Measurements from ENCODE around the gene FTO.
"Not testable (repeated sequence)": the region's sequence is repeated elsewhere in the genome, so short reads cannot be mapped to it uniquely, and the experiment has no call there.

FTO gene

GRCh38 chr16:53832896-53833544 lies 129.1 kb downstream of the FTO start:
- no peak for DNase-seq

GRCh38 chr16:53836142-53836541 lies 132.2 kb downstream of the FTO start:
- no peak for DNase-seq

DNA sequence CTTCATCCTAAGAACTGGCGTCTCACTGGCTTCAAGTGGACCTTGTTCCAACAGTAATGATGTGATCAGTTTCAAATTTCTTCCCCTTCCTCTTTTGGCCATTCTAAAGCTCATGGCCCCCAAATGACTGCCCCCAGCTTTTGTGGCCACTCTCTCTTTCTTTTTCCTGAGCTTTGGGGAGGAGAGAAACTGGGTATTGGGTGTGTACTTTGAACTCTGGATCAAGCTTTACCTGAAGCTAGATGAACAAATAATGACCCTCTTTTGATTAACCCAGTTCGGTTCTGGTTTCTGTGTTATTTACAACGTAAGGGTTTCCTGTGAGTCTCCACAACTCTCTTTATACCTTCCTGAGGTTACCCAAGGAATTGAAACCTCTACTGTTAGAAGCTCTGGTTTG lies 132.7 kb downstream of the FTO start:
- no peak for DNase-seq

- DNase-seq = no peak
Measured at GRCh38 chr16:53837426-53837825, 133.5 kb downstream of the FTO start.

- DNase-seq = no peak
Measured at GRCh38 chr16:53839150-53839549, 135.2 kb downstream of the FTO start.

DNA sequence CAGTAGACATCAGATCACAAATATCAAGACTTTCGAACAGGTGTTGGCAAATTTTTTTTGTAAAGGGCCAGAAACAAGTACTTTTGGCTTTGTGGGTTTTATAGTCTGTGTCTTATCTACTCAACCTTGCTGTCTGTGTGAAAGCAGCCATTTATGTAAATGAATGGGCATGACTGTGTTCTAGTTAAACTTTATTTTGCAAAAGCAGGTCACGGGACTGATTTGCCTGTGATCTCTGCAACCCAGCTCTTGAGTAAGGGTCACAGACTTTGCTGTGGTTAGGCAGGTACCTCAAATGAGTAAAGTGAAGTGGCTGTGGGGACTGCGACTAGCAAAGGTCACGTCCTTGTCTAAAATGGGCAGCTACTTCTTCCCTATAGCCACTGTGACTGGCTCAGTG lies 136.5 kb downstream of the FTO start:
- DNase-seq = no peak

DNA sequence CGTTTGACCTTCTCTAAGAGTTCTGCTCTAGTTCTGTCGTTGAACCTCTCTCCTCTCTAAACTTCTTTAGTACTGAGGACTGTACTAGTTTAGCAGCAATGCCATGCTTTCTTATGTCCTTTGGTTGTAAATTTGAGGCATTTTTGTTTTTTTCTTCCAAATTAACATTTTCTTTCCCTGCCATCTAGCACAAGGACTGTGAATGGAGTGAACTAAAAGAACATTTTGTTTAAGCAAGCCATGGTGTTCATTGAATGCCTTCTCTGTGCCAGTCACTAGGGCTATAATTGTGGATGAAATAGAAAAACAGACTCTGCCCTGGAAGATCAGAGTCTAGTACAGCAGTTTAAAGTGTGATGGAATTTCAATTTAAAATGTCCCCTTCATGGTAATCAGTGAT lies 137.9 kb downstream of the FTO start:
- no peak for DNase-seq

DNA sequence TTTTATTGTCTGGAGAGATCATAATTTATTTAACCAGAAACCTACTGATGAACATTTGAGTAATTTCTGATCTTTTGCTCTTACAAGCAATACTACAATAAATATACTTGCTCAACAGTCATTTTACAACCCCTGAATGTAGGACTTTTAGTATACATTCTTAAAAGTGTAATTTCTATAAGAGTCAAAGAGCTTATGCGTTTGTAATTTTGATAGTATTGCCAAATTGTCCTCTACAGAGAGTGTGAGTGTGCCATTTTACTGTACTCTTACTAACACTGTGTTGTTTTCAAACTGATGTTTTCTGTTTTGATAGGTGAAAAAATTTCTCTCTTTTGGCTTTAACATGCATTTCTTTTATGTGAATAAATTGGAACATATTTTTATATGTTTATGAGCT lies 139.1 kb downstream of the FTO start:
- no peak for DNase-seq

DNA sequence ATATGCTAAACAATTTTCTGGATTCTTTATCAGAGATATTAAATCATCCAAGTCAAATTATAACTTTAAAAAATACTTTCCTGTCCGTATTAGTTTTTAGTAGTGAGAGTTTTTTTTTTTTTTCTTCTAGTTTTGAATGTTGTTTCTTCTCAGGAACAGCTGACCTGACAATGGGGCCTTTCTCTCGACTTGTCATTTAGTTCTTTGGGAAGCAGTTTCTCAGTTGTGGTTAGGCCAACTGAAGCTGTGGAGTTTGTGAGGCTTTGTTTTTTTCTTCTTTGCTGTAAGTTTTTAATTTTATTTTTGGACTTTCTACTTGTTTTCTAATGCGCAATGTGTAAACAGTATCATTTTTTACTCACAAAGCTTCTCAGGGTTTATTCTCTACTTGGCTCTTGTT lies 140.8 kb downstream of the FTO start:
- no peak for DNase-seq

- DNase-seq = not testable (repeated sequence)
Measured at GRCh38 chr16:53846549-53846948, 142.6 kb downstream of the FTO start.

DNA sequence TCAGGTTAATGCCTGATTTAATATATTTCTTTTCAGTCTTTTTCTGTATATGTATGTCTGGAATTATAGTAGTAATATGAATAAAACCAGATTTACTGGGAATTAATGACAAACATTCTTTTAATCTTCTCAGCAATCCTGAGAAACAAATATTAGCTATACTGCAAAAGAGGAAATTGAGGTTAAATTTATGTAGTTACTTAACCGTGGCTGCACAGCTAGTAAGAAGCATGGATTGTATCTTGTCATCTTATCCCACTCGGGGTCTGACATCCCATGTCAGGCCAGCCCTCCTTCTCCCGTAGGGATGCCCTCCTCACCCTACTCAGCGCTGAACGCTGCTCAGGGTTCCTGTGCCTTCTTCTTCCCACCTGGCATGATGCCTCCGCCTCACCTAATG lies 143.0 kb downstream of the FTO start:
- no peak for DNase-seq

GRCh38 chr16:53848277-53848942 lies 144.5 kb downstream of the FTO start:
- no peak for DNase-seq

GRCh38 chr16:53848950-53849349 lies 145.0 kb downstream of the FTO start:
- no peak for DNase-seq

DNA sequence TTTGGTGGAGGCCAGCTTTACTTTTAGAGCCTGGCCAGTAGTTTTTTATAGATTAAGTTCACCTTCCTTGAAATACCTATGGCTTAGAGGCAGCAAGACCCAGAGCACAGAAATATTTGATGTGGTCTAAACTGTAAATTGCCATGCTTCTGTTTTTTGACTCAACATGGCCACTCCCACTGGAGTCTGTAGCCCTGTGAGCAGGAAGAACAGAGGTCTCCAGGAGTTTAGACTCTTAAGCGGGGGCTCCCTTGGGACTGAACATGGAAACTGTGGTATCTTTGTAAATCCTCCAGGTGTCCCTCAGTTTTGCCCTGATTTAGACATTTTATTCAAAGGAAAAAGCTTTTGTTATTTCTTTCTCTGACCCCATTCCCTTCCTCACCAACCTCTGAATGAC lies 145.6 kb downstream of the FTO start:
- DNase-seq = no peak

GRCh38 chr16:53849994-53850393 lies 146.0 kb downstream of the FTO start:
- no peak for DNase-seq

DNA sequence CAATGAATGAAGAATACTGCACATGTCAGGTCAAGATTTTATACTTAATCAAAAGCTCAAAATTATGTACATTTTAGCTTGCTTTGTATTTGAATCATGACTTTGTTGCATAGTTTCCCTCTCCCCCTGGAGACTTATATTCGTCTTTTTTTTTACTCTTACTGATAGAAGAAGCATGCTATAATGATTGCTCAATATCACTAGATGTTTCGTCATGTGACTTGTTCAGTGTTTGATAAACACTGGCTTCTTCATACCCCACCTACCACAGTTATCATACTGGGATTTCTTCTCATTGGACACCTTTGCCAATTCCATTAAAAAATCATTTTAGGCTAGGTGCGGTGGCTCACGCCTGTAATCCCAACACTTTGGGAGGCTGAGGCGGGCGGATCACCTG lies 148.7 kb downstream of the FTO start:
- DNase-seq = no peak

GRCh38 chr16:53855056-53855455 lies 151.1 kb downstream of the FTO start:
- DNase-seq = no peak

DNA sequence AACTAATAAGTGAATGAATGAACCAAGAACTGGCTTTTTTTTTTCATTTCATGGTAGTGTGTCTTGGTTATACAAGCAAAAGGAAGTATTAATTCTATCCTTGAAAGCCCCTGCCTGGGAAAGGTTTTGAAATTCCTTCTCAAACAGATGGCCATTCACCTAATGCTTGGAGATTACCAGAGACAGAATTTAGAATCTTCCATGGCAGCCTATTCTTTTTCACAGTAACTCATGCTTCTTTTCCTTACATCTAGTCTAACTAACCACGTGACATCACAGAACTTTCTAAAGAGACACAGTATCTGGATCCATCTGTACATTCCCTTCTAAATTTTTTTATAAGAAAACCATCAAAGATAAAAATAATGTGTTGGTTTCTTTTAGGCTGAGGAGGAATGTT lies 151.6 kb downstream of the FTO start:
- DNase-seq = no peak

DNA sequence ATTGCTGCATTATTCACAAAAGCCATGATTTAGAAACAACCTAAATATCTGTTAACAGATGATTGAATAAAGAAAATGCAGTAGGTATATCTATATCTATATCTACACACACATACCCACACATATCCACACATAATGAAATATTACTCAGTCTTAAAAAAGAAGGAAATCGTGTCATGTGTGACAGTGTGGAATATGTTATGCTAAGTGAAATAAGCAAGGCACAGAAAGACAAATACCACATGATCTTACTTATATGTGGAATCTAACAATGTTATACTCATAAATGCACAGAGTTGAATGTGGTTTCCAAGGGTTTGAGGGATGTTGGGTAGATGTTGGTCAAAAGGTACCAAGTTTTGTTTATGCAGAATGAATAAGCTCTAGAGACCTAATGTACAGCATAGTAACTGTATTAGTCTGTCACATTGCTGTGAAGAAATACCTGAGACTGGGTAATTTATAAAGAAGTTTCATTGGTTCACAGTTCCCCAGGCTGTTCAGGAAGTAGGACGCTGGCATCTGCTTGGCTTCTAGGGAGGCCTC lies 156.1 kb downstream of the FTO start:
- no peak for DNase-seq

DNA sequence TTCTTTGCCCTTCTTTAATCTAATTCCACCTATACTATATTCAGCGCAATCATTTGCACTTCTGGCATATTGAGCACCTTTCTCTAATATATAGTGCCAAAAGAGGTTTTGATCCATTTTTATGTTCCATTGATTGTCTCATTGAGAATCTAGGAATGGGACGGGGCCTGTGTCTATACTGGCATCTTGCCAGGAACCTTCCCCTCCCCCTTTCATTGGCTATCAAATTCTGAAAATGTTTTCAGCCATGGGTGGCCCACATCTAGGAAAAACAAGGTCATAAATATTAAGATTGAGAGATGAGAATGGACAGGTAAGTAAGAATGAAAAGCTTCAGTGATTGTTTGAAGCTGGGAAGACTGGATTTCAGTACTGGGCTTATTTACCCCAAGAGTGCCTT lies 159.9 kb downstream of the FTO start:
- DNase-seq = no peak

GRCh38 chr16:53864819-53865493 lies 161.0 kb downstream of the FTO start:
- no peak for DNase-seq

DNA sequence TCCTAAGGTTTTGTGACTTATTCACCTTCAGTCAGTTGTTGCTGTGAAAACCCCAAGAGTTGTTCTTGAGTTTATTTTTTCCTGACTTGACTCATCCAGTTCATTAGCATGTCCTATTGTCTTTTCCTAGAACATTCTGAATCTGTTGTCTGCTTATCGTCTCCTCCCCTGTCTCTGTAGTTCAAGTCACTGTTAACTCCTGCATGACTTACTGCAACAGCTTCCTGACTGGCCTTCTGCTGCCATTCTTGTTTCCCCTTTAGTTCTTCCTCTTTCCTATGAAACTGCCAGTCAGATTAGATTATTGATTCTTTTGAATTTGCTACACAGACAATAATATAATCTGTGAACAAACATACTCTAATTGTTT lies 161.5 kb downstream of the FTO start:
- no peak for DNase-seq

DNA sequence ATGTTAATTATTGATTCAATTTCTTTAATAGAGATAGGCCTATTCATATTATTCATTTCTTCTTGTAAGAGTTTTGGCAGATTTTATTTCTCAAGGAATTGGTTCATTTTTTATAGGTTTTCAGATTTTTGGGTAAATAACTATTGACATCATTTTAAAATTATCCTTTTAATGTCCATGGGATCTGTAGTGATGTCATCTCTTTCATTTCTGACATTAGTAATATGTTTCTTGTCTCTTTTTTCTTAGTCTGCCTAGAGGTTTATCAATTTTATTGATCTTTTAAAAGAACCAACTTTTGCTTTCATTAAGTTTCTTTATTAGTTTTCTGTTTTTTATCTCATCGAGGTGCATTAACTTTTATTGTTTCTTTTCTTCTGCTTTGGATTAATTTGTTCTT lies 162.6 kb downstream of the FTO start:
- DNase-seq = no peak

DNA sequence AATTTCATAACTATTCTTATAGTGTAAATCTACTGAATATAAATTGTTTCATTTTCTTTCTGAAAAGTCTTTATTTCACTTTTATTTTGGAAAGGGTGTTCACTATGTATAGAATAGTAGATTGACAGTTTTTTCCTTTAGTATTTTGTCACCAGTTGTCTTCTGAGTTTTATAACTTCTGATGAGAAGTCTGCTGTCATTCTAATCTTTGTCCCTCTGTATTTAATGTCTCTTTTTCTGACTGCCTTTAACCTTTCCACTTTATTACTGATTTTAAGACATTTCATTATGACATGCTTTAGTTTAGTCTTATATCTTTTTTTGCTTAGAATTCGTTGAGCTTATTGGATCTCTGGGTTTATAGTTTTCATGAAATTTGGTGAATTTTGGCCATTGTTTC lies 166.9 kb downstream of the FTO start:
- DNase-seq = no peak

Data from NCI-H446 (cell line).